GM23338 (cell line): ENCODE measurements around the gene CLNK. TPM values are rescaled to one million over a fixed set of nuclear protein-coding genes. Genes with fewer than 3 reads are reported as not detected.

Experiments
- ATAC-seq: fragments of 200-7000 bp; cut with Tn5 transposase; 3 replicates; pipeline ENCODE4 v1.9.1; 2020
- DNase-seq: peaks from one replicate; pipeline ENCODE4 v3.0.0-alpha.2; 2015; ENCODE audit warnings: low spot score
- H2AFZ ChIP-seq: fragments of 200-600 bp; sonication (generic); 2 replicates; pipeline ENCODE4 v1.8.0; 2016; ENCODE audit warnings: antibody characterized with exemption, mild to moderate bottlenecking, moderate library complexity
- H3F3A ChIP-seq: fragments of 200-600 bp; sonication (generic); replicated peaks from 2 replicates; pipeline ENCODE4 v1.8.0; 2017; ENCODE audit warnings: antibody characterized with exemption, mixed run types, low read depth
- H3K27ac ChIP-seq: fragments of 200-600 bp; sonication (generic); 2 replicates; pipeline ENCODE4 v1.6.1; 2016; ENCODE audit warnings: low read depth
- H3K27me3 ChIP-seq: fragments of 200-600 bp; sonication (generic); 2 replicates; pipeline ENCODE4 v1.8.0; 2016; ENCODE audit warnings: mild to moderate bottlenecking, mixed run types, moderate library complexity; ENCODE audit not compliant: insufficient read depth
- H3K36me3 ChIP-seq: fragments of 200-600 bp; sonication (generic); 2 replicates; pipeline ENCODE4 v1.8.0; 2016; ENCODE audit warnings: mild to moderate bottlenecking; ENCODE audit not compliant: insufficient read depth
- H3K4me1 ChIP-seq: fragments of 200-600 bp; sonication (generic); 2 replicates; pipeline ENCODE4 v1.8.0; 2016; ENCODE audit warnings: mild to moderate bottlenecking, moderate library complexity; ENCODE audit not compliant: insufficient read depth
- H3K4me2 ChIP-seq: fragments of 200-600 bp; sonication (generic); 2 replicates; pipeline ENCODE4 v1.7.1; 2017; ENCODE audit warnings: mixed run types
- H3K4me3 ChIP-seq: fragments of 200-600 bp; sonication (generic); 2 replicates; pipeline ENCODE4 v1.6.1; 2016; ENCODE audit warnings: mixed run types
- H3K79me2 ChIP-seq: fragments of 200-600 bp; sonication (generic); replicated peaks from 2 replicates; pipeline ENCODE4 v1.8.0; 2017; ENCODE audit warnings: mild to moderate bottlenecking; ENCODE audit not compliant: insufficient read depth
- H3K9me2 ChIP-seq: fragments of 200-600 bp; sonication (generic); 2 replicates; pipeline ENCODE4 v1.8.0; 2017; ENCODE audit not compliant: insufficient read depth
- H4K20me1 ChIP-seq: fragments of 200-600 bp; sonication (generic); replicated peaks from 2 replicates; pipeline ENCODE4 v1.8.0; 2017; ENCODE audit warnings: mild to moderate bottlenecking; ENCODE audit not compliant: insufficient read depth
- H3K27ac Mint-ChIP-seq: 2 replicates; pipeline ENCODE4 v1.8.0; 2020; ENCODE audit warnings: inconsistent platforms, mild to moderate bottlenecking, moderate library complexity, mixed read lengths
- H3K27me3 Mint-ChIP-seq: 3 replicates; pipeline ENCODE4 v1.8.0; 2022; ENCODE audit warnings: low read depth, mild to moderate bottlenecking, moderate library complexity, mixed read lengths, inconsistent platforms; ENCODE audit not compliant: insufficient read depth, poor library complexity
- H3K36me3 Mint-ChIP-seq: 3 replicates; pipeline ENCODE4 v1.8.0; 2021; ENCODE audit warnings: low read depth, mild to moderate bottlenecking, inconsistent platforms, moderate library complexity, mixed read lengths
- H3K4me1 Mint-ChIP-seq: 3 replicates; pipeline ENCODE4 v1.8.0; 2020; ENCODE audit warnings: mild to moderate bottlenecking, inconsistent platforms, mixed read lengths
- H3K4me3 Mint-ChIP-seq: 3 replicates; pipeline ENCODE4 v1.8.0; 2021; ENCODE audit warnings: moderate library complexity, mild to moderate bottlenecking, inconsistent platforms, mixed read lengths
- H3K9me3 Mint-ChIP-seq: 3 replicates; pipeline ENCODE4 v1.8.0; 2020; ENCODE audit warnings: moderate library complexity, mild to moderate bottlenecking, inconsistent platforms, mixed read lengths
- EZH2 ChIP-seq: fragments of 200-600 bp; sonication (generic); IDR thresholded peaks from one replicate; pipeline ENCODE4 v1.8.0; 2017; ENCODE audit warnings: antibody characterized with exemption, mild to moderate bottlenecking, low read depth; ENCODE audit not compliant: unreplicated experiment
- EZH2phosphoT487 ChIP-seq: fragments of 200-600 bp; sonication (generic); IDR thresholded peaks from one replicate; pipeline ENCODE4 v1.8.1; 2018; ENCODE audit warnings: antibody characterized with exemption; ENCODE audit not compliant: unreplicated experiment
- JUNB ChIP-seq: IDR thresholded peaks from one replicate; pipeline ENCODE4 v1.6.1; 2016; ENCODE audit warnings: antibody characterized with exemption; ENCODE audit not compliant: unreplicated experiment
- NANOG ChIP-seq: IDR thresholded peaks from 2 replicates; pipeline ENCODE4 v1.6.1; 2016; ENCODE audit warnings: antibody characterized with exemption, borderline replicate concordance
- POLR2AphosphoS5 ChIP-seq: IDR thresholded peaks from 2 replicates; pipeline ENCODE4 v1.6.1; 2016; ENCODE audit warnings: antibody characterized with exemption, low read depth
- STAT1 ChIP-seq: IDR thresholded peaks from one replicate; pipeline ENCODE4 v1.6.1; 2016; ENCODE audit warnings: antibody characterized with exemption; ENCODE audit not compliant: unreplicated experiment
- ZNF331 ChIP-seq: fragments of 250-450 bp; sonication (Bioruptor Pico); IDR thresholded peaks from 2 replicates; pipeline ENCODE4 v1.5.0; 2020; ENCODE audit warnings: low read depth, mild to moderate bottlenecking, moderate library complexity
- polyA plus RNA-seq: library from polyadenylated mRNA; unstranded; fragments of >200 nt; fragmentation: Nextera tagmentation; extraction: Ambion mirVana; gene quantifications from 2 replicates; pipeline ENCODE4 v1.2.1, GENCODE V29; 2016
- total RNA-seq: library from RNA; depleted of rRNA; stranded (reverse); fragments of >200 nt; shearing (Covaris generic); gene quantifications from 2 replicates; pipeline ENCODE4 v1.2.3, GENCODE V29; 2014
- TF ChIP-seq, protein P1 (sequence below): fragments of 250-450 bp; sonication (Bioruptor Pico); IDR thresholded peaks from 2 replicates; pipeline ENCODE4 v1.5.0; 2020; ENCODE audit warnings: mild to moderate bottlenecking, moderate library complexity
- TF ChIP-seq, protein P2 (sequence below), 2 experiments: fragments of 200-600 bp in 1 of 2; sonication (generic) in 1 of 2; conservative IDR thresholded peaks; 2 replicates each; pipeline versions ENCODE4 v1.5.1 to v1.6.1; 2016 to 2017; ENCODE audit warnings: antibody characterized with exemption in 2 of 2, low read depth in 2 of 2, mild to moderate bottlenecking in 2 of 2, moderate library complexity in 1 of 2
- TF ChIP-seq, protein P3 (sequence below): IDR thresholded peaks from 2 replicates; pipeline ENCODE4 v1.6.1; 2016; ENCODE audit warnings: antibody characterized with exemption

CLNK gene
- total and polyA plus RNA-seq, 2 experiments from 2014 or later, result not detected

DNA sequence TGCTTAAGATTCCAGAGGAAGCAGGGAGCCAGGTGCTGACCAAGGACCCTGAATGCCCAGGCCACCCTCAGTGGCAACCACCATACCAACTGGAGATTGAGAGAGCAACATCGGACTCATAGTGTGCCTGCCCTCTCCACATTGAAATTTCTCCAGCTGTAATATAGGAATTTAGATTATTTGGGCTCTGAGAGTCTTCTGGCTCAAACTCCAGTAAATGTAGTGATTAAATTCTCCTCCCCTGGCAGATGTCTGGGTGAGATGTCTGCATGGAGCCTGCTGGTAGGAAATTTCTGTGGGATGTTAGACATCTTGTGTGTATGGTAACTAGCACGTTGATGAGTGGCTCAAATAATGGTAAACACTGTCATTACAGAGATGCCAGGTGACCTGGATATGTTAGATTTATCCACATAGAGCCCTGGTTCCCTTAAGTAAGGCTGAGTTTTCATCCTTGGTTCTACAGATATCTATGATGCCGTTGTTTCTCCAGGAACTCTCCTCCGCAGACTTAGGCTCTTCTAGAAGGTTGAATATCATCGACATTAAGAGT lies 70.6 kb downstream of the CLNK start (continued):
- TF ChIP-seq, protein P1, sequence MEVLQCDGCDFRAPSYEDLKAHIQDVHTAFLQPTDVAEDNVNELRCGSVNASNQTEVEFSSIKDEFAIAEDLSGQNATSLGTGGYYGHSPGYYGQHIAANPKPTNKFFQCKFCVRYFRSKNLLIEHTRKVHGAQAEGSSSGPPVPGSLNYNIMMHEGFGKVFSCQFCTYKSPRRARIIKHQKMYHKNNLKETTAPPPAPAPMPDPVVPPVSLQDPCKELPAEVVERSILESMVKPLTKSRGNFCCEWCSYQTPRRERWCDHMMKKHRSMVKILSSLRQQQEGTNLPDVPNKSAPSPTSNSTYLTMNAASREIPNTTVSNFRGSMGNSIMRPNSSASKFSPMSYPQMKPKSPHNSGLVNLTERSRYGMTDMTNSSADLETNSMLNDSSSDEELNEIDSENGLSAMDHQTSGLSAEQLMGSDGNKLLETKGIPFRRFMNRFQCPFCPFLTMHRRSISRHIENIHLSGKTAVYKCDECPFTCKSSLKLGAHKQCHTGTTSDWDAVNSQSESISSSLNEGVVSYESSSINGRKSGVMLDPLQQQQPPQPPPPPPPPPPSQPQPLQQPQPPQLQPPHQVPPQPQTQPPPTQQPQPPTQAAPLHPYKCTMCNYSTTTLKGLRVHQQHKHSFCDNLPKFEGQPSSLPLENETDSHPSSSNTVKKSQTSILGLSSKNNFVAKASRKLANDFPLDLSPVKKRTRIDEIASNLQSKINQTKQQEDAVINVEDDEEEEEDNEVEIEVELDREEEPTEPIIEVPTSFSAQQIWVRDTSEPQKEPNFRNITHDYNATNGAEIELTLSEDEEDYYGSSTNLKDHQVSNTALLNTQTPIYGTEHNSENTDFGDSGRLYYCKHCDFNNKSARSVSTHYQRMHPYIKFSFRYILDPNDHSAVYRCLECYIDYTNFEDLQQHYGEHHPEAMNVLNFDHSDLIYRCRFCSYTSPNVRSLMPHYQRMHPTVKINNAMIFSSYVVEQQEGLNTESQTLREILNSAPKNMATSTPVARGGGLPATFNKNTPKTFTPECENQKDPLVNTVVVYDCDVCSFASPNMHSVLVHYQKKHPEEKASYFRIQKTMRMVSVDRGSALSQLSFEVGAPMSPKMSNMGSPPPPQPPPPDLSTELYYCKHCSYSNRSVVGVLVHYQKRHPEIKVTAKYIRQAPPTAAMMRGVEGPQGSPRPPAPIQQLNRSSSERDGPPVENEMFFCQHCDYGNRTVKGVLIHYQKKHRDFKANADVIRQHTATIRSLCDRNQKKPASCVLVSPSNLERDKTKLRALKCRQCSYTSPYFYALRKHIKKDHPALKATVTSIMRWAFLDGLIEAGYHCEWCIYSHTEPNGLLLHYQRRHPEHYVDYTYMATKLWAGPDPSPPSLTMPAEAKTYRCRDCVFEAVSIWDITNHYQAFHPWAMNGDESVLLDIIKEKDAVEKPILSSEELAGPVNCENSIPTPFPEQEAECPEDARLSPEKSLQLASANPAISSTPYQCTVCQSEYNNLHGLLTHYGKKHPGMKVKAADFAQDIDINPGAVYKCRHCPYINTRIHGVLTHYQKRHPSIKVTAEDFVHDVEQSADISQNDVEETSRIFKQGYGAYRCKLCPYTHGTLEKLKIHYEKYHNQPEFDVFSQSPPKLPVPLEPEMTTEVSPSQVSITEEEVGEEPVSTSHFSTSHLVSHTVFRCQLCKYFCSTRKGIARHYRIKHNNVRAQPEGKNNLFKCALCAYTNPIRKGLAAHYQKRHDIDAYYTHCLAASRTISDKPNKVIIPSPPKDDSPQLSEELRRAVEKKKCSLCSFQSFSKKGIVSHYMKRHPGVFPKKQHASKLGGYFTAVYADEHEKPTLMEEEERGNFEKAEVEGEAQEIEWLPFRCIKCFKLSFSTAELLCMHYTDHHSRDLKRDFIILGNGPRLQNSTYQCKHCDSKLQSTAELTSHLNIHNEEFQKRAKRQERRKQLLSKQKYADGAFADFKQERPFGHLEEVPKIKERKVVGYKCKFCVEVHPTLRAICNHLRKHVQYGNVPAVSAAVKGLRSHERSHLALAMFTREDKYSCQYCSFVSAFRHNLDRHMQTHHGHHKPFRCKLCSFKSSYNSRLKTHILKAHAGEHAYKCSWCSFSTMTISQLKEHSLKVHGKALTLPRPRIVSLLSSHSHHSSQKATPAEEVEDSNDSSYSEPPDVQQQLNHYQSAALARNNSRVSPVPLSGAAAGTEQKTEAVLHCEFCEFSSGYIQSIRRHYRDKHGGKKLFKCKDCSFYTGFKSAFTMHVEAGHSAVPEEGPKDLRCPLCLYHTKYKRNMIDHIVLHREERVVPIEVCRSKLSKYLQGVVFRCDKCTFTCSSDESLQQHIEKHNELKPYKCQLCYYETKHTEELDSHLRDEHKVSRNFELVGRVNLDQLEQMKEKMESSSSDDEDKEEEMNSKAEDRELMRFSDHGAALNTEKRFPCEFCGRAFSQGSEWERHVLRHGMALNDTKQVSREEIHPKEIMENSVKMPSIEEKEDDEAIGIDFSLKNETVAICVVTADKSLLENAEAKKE (CRISPR knock-in tag), result no peak
- TF ChIP-seq EZH2, result no peak
- TF ChIP-seq, protein P2, sequence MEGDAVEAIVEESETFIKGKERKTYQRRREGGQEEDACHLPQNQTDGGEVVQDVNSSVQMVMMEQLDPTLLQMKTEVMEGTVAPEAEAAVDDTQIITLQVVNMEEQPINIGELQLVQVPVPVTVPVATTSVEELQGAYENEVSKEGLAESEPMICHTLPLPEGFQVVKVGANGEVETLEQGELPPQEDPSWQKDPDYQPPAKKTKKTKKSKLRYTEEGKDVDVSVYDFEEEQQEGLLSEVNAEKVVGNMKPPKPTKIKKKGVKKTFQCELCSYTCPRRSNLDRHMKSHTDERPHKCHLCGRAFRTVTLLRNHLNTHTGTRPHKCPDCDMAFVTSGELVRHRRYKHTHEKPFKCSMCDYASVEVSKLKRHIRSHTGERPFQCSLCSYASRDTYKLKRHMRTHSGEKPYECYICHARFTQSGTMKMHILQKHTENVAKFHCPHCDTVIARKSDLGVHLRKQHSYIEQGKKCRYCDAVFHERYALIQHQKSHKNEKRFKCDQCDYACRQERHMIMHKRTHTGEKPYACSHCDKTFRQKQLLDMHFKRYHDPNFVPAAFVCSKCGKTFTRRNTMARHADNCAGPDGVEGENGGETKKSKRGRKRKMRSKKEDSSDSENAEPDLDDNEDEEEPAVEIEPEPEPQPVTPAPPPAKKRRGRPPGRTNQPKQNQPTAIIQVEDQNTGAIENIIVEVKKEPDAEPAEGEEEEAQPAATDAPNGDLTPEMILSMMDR (conservative IDR thresholded peaks at IDR 0.05; ENCODE audit: low read depth in 2 of 2), result no peak
- no peak for TF ChIP-seq ZNF331 (CRISPR knock-in tag)

- Histone ChIP-seq H4K20me1 (no peaks in the 10 kb centered on the region), H3F3A (no peaks in the 10 kb centered on the region), H3K36me3 (no peaks in the 10 kb centered on the region), H3K4me1 (no peaks in the 10 kb centered on the region), H3K27ac (no peak overlapping the region), H2AFZ (no peak overlapping the region; the same call in 1 of the 2 replicates), H3K79me2 (no peaks in the 10 kb centered on the region), H3K9me2 (peaks cover 6% of the 10 kb centered on the region; the same call in 1 of the 2 replicates), H3K4me2 (no peak overlapping the region), H3K4me3 (no peak overlapping the region), H3K27me3 (no peaks in the 10 kb centered on the region)
- no peaks in the 10 kb centered on the region for H3K9me3 Mint-ChIP-seq
- H3K4me1 Mint-ChIP-seq, result 0 out of 3 replicates have a peak, but pooled peaks cover 2% of the 10 kb centered on the region
- H3K27me3 Mint-ChIP-seq, result no peaks in the 10 kb centered on the region
- ATAC-seq (no peak), DNase-seq (no peak)
- no peaks in the 10 kb centered on the region for H3K36me3 Mint-ChIP-seq
- H3K4me3 Mint-ChIP-seq, result no peak overlapping the region
- no peak overlapping the region for H3K27ac Mint-ChIP-seq
- TF ChIP-seq STAT1, result no peak
- no peak for TF ChIP-seq EZH2phosphoT487
- TF ChIP-seq ZNF331 (CRISPR knock-in tag), result no peak
- TF ChIP-seq EZH2, result no peak
- TF ChIP-seq JUNB, result no peak
- no peak for TF ChIP-seq NANOG
- TF ChIP-seq, protein P3, sequence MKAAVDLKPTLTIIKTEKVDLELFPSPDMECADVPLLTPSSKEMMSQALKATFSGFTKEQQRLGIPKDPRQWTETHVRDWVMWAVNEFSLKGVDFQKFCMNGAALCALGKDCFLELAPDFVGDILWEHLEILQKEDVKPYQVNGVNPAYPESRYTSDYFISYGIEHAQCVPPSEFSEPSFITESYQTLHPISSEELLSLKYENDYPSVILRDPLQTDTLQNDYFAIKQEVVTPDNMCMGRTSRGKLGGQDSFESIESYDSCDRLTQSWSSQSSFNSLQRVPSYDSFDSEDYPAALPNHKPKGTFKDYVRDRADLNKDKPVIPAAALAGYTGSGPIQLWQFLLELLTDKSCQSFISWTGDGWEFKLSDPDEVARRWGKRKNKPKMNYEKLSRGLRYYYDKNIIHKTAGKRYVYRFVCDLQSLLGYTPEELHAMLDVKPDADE, result no peak
- no peak for TF ChIP-seq POLR2AphosphoS5
These were observed 72.1 kb downstream of the CLNK start for GRCh38 chr4:10612476-10612875.
